ENCODE results near the gene HSF2. TPM values are rescaled to one million over a fixed set of nuclear protein-coding genes. Genes with fewer than 3 reads are reported as not detected.

HSF2 gene
- total RNA-seq: 11.3 and 25.6 TPM in 2 replicates

GRCh38 chr6:122399348-122400120 is at the start of gene HSF2:
HSF2 (plus strand) TSS chr6:122399652; CDS start chr6:122399738, 86 bp downstream.

GRCh38 chr6:122471107-122472021 is 71.9 kb downstream of the HSF2 start, which contains the start of gene SERINC1:
SERINC1 (minus strand) TSS chr6:122471807; CDS start chr6:122471737, 70 bp downstream.

Other genes with a start within 250 kb of the HSF2 start
- gene SERINC1, start 72.2 kb downstream of the HSF2 start, total RNA-seq: 120 and 250 TPM in 2 replicates
- gene PKIB, start 210.8 kb downstream of the HSF2 start, total RNA-seq: 0.13 TPM in 1 of 2 replicates, not detected in the other